Activated CD8-positive, alpha-beta memory T cell treated with anti-CD3 and anti-CD28 coated beads, Interleukin-2, amount 50 U/mL, for 48 hours (primary cell): ENCODE results near the gene NFASC.

ENCODE experiments used
- DNase-seq: peaks from one replicate; pipeline ENCODE4 v3.0.0-alpha.2; 2020

NFASC gene

GRCh38 chr1:204988196-204988595, 117.5 kb downstream of the NFASC start:
- no peak for DNase-seq

GRCh38 chr1:204989266-204990058, 118.8 kb downstream of the NFASC start:
- peak; percentile 80 for DNase-seq

GRCh38 chr1:204990059-204990664, 119.5 kb downstream of the NFASC start:
- no peak for DNase-seq

- DNase-seq = no peak
Observed at GRCh38 chr1:204990721-204991341, 120.2 kb downstream of the NFASC start.

GRCh38 chr1:204991342-204991844, 120.7 kb downstream of the NFASC start:
- no peak for DNase-seq

- DNase-seq = no peak
Observed at GRCh38 chr1:204992201-204992997, 121.7 kb downstream of the NFASC start.

GRCh38 chr1:204992998-204993314, 122.3 kb downstream of the NFASC start:
- DNase-seq = no peak

GRCh38 chr1:204994086-204994862, 123.6 kb downstream of the NFASC start:
- no peak for DNase-seq

- no peak for DNase-seq
Observed at GRCh38 chr1:204996981-204997380, 126.3 kb downstream of the NFASC start.

- no peak for DNase-seq
Observed at GRCh38 chr1:204997591-204998355, 127.1 kb downstream of the NFASC start.

GRCh38 chr1:205001162-205001561, 130.5 kb downstream of the NFASC start:
- no peak for DNase-seq

GRCh38 chr1:205002705-205003104, 132.0 kb downstream of the NFASC start:
- DNase-seq = no peak

GRCh38 chr1:205003358-205004131, 132.9 kb downstream of the NFASC start:
- DNase-seq = no peak

- no peak for DNase-seq
Observed at GRCh38 chr1:205004351-205004750, 133.7 kb downstream of the NFASC start.

GRCh38 chr1:205008896-205009295, 138.2 kb downstream of the NFASC start:
- DNase-seq = no peak

- no peak for DNase-seq
Observed at GRCh38 chr1:205009670-205010069, 139.0 kb downstream of the NFASC start.

- DNase-seq = no peak
Observed at GRCh38 chr1:205012391-205013140, 141.9 kb downstream of the NFASC start.

- no peak for DNase-seq
Observed at GRCh38 chr1:205013683-205014367, 143.2 kb downstream of the NFASC start.

GRCh38 chr1:205014783-205015182, 144.1 kb downstream of the NFASC start:
- DNase-seq = no peak
